Measurements from ENCODE around the gene RIBC1. TPM values are rescaled to one million over a fixed set of nuclear protein-coding genes. Genes with fewer than 3 reads are reported as not detected.
A peak's percentile ranks its signal among the peaks of the same experiment; 100 is the strongest.

Gene RIBC1
- 0.35 and 0.74 TPM in 2 replicates for total RNA-seq (2011; cell fraction: chromatin; rRNA removed; ENCODE audit: low replicate concordance)
- not detected in 2 replicates for total RNA-seq (2011; cell fraction: nucleolus; rRNA removed)
- total RNA-seq (2011; cell fraction: nucleoplasm; rRNA removed) = 0.51 and 0.99 TPM in 2 replicates
- total RNA-seq (2014; rRNA removed) (0.18 and 0.61 TPM in 2 replicates), total RNA-seq (2014; rRNA removed; fragmentation: Illumina TruSeq; extraction: Trizol) (0.32 and 0.44 TPM in 2 replicates), total RNA-seq (2015; rRNA removed; fragmentation: Illumina TruSeq; extraction: Trizol) (0.38 and 0.47 TPM in 2 replicates), total RNA-seq (2021) (0.20 and 0.51 TPM in 2 replicates), polyA plus RNA-seq (2011; rRNA removed) (0.15 and 0.17 TPM in 2 replicates), polyA plus RNA-seq (2014; fragmentation: Illumina TruSeq; extraction: Trizol) (0.48 and 0.50 TPM in 2 replicates), polyA plus RNA-seq (2014; fragmentation: Nextera tagmentation; extraction: Ambion mirVana) (under 1 TPM; 0.07 to 0.49 TPM), polyA plus RNA-seq (2014; rRNA removed) (0.23 and 0.51 TPM in 2 replicates), polyA minus RNA-seq (2011; rRNA and poly(A)+ RNA removed) (0.21 and 0.35 TPM in 2 replicates), Bru-seq, nascent RNA (percentile 34 among the genes with signal in this experiment), BruChase-seq, experiment 1, labeled RNA remaining after a 2-hour chase (percentile 27 among the genes with signal in this experiment), BruChase-seq, experiment 2, labeled RNA remaining after a 6-hour chase (percentile 15 among the genes with signal in this experiment)
- 0.15 and 0.22 TPM in 2 replicates for polyA plus RNA-seq (2011; cell fraction: cytosol; rRNA removed)
- polyA plus RNA-seq (2011; cell fraction: nucleus; rRNA removed) = 0.51 and 1.2 TPM in 2 replicates
- polyA plus RNA-seq (2012) = 0.65 and 0.73 TPM in 2 replicates
- not detected in 2 replicates for polyA minus RNA-seq (2011; cell fraction: cytosol; rRNA and poly(A)+ RNA removed)
- polyA minus RNA-seq (2011; cell fraction: nucleus; rRNA and poly(A)+ RNA removed) = 0.22 TPM in 1 of 2 replicates, not detected in the other
- long read RNA-seq, experiment 1, partial matches to known transcripts = 0 of 1 reads
- long read RNA-seq, experiment 1, other reads (novel, unspliced or antisense) = 1 of 1 reads
- long read RNA-seq, experiment 2 = 0 reads
- long read RNA-seq, experiment 3 = 0 reads

DNA sequence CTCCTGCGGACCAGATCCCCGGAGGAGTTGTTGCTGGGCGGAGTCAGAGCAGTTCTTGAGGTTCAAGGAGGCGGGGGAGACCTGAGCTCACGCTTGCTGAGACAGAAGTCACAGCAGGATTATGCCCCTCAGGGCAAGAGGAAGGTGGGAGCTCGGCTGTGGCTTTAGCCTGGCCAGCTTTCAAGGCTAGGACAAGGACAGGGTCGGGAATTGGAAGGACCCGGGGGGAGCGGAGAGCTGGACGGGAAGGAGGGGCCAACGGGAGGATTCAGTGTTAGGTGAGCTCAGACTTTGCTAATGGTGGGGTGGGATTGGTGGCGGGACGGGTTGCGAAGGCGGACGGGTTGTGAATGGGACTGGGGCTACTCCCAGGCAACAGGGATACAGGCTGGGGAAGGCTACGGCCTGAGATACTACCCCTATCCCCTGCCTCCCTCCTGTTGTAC lies at the start of gene RIBC1:
Gene RIBC1 (plus strand): TSS at position 13 of the 446 bp plus-strand sequence. CDS start 3,404 bp downstream, outside the sequence.
- Histone ChIP-seq H3K4me1 (replicated peaks in 1 of 2; ENCODE audit: control insufficient read depth in 2 of 2, insufficient read depth in 2 of 2, low read length in 2 of 2) (peaks cover 4 to 9% of the 10 kb centered on the region in 2 experiments; a peak in 4 of 5 replicates), H3K27me3 (ENCODE audit: control insufficient read depth in 2 of 2, insufficient read depth in 2 of 2, low read length in 2 of 2) (no peaks in the 10 kb centered on the region), H3K79me2 (ENCODE audit: control insufficient read depth, insufficient read depth, low read length) (peaks cover 45% of the 10 kb centered on the region), H3K4me3 (peak within 1 kb of the TSS; percentile 90), H2AFZ (ENCODE audit: low read depth, low read length) (peak within 1 kb of the TSS; percentile 95), H3K9ac (ENCODE audit: insufficient read depth in 1 of 2, low read depth in 2 of 2, low read length in 2 of 2) (peak within 1 kb of the TSS; percentile 100), H3K4me2 (ENCODE audit: insufficient read depth, low read length) (peak within 1 kb of the TSS; percentile 94), H3K9me1 (ENCODE audit: control insufficient read depth, insufficient read depth, low read length) (no peaks in the 10 kb centered on the region), H4K20me1 (replicated peaks; ENCODE audit: control insufficient read depth, insufficient read depth, low read length) (peaks cover 19% of the 10 kb centered on the region), H3K27ac (ENCODE audit: extremely low read depth, low read depth, low read length) (peak within 1 kb of the TSS; percentile 100), H3K36me3 (ENCODE audit: control insufficient read depth, insufficient read depth, low read length) (peaks cover 25% of the 10 kb centered on the region), H3K9me3 (replicated peaks; ENCODE audit: control insufficient read depth, insufficient read depth, low read depth, low read length) (no peaks in the 10 kb centered on the region)
- WGBS (ENCODE audit: insufficient coverage, low coverage, missing lambda C conversion rate) = 5% methylated on average over 8 of the region's 17 CpGs
- ChIA-PET CTCF (ENCODE audit: low intra/inter-chr PET ratio) (no interaction called here), POLR2A (interaction anchor here (0.7 to 4.1 kb wide), 27 partner anchors 10 to 395 kb away, joined by 3 to 37 read pairs (median 4); partner anchors contain the start of gene HSD17B10)
- peak; percentile 1; the same call in 1 of the 3 replicates for ATAC-seq
- peak in 1 of 4 experiments; percentile 23 for DNase-seq (ENCODE audit: extremely low read depth in 1 of 4, low spot score in 3 of 4)
- intact Hi-C loops (cut with micrococcal nuclease) (no loop called here), in situ Hi-C loops (cut with MboI) (no loop called here)
- no peak for FAIRE-seq
- BruUV-seq (replicated peaks) = no TSS peak
- TF ChIP-seq EGR1 (conservative IDR thresholded peaks at IDR 0.05) = 0 out of 2 replicates have a peak, but pooled peaks have one; percentile 5
- TF ChIP-seq HNRNPLL (IDR thresholded peaks at IDR 0.05; ENCODE audit: low read depth, low read length, poor library complexity, severe bottlenecking) = peak; percentile 7
- TF ChIP-seq, protein P1, sequence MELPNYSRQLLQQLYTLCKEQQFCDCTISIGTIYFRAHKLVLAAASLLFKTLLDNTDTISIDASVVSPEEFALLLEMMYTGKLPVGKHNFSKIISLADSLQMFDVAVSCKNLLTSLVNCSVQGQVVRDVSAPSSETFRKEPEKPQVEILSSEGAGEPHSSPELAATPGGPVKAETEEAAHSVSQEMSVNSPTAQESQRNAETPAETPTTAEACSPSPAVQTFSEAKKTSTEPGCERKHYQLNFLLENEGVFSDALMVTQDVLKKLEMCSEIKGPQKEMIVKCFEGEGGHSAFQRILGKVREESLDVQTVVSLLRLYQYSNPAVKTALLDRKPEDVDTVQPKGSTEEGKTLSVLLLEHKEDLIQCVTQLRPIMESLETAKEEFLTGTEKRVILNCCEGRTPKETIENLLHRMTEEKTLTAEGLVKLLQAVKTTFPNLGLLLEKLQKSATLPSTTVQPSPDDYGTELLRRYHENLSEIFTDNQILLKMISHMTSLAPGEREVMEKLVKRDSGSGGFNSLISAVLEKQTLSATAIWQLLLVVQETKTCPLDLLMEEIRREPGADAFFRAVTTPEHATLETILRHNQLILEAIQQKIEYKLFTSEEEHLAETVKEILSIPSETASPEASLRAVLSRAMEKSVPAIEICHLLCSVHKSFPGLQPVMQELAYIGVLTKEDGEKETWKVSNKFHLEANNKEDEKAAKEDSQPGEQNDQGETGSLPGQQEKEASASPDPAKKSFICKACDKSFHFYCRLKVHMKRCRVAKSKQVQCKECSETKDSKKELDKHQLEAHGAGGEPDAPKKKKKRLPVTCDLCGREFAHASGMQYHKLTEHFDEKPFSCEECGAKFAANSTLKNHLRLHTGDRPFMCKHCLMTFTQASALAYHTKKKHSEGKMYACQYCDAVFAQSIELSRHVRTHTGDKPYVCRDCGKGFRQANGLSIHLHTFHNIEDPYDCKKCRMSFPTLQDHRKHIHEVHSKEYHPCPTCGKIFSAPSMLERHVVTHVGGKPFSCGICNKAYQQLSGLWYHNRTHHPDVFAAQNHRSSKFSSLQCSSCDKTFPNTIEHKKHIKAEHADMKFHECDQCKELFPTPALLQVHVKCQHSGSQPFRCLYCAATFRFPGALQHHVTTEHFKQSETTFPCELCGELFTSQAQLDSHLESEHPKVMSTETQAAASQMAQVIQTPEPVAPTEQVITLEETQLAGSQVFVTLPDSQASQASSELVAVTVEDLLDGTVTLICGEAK (IDR thresholded peaks at IDR 0.05) = 0 out of 2 replicates have a peak, but pooled peaks have one; percentile 6
- TF ChIP-seq, protein P1 (CRISPR knock-in tag; IDR thresholded peaks at IDR 0.05) = no peak
- 0 out of 2 replicates have a peak, but pooled peaks have one; percentile 6 for TF ChIP-seq RFX5 (IDR thresholded peaks at IDR 0.05; ENCODE audit: low read depth, low read length)
- TF ChIP-seq, protein P2, sequence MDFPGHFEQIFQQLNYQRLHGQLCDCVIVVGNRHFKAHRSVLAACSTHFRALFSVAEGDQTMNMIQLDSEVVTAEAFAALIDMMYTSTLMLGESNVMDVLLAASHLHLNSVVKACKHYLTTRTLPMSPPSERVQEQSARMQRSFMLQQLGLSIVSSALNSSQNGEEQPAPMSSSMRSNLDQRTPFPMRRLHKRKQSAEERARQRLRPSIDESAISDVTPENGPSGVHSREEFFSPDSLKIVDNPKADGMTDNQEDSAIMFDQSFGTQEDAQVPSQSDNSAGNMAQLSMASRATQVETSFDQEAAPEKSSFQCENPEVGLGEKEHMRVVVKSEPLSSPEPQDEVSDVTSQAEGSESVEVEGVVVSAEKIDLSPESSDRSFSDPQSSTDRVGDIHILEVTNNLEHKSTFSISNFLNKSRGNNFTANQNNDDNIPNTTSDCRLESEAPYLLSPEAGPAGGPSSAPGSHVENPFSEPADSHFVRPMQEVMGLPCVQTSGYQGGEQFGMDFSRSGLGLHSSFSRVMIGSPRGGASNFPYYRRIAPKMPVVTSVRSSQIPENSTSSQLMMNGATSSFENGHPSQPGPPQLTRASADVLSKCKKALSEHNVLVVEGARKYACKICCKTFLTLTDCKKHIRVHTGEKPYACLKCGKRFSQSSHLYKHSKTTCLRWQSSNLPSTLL (IDR thresholded peaks at IDR 0.05) = no peak
- TF ChIP-seq FUS (optimal IDR thresholded peaks at IDR 0.05; ENCODE audit: low read depth, low read length) = no peak
